Tibial nerve (tissue), 3 donors: ENCODE measurements around the gene USP50.

Experiments
- POLR2A ChIP-seq, 2 donors: fragments of 450-650 bp; IDR thresholded peaks; one replicate each; pipeline ENCODE4 v1.6.1; 2017; ENCODE audit warnings: antibody characterized with exemption in 2 of 2, mild to moderate bottlenecking in 2 of 2, moderate library complexity in 2 of 2
- TF ChIP-seq, protein P1 (sequence below), 5 experiments: fragments of 200-600 bp in 3 of 5; fragments of 450-650 bp in 2 of 5; sonication (generic) in 3 of 5; IDR thresholded peaks; one replicate each; pipeline ENCODE4 v1.5.1; 2016 to 2019; ENCODE audit warnings: antibody characterized with exemption in 5 of 5, mild to moderate bottlenecking in 3 of 5, moderate library complexity in 2 of 5

DNA sequence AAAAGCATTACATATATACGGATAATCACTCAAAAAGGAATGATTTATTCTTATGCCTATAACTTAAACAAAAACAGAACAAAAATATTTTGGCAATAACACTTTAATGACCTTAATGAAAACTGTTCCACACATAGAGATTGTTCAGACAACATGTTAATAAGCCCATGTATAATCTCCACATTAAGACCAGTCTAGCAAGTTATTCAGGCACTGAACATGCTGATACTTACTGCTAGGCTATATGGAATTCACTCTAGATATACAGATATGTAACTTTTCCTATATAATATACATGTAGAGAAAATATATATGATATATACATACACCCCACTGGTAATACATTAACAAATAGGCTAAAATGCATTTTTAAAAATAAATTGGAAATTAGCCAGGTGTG lies 43.8 kb upstream of the USP50 start:
- TF ChIP-seq, protein P1, sequence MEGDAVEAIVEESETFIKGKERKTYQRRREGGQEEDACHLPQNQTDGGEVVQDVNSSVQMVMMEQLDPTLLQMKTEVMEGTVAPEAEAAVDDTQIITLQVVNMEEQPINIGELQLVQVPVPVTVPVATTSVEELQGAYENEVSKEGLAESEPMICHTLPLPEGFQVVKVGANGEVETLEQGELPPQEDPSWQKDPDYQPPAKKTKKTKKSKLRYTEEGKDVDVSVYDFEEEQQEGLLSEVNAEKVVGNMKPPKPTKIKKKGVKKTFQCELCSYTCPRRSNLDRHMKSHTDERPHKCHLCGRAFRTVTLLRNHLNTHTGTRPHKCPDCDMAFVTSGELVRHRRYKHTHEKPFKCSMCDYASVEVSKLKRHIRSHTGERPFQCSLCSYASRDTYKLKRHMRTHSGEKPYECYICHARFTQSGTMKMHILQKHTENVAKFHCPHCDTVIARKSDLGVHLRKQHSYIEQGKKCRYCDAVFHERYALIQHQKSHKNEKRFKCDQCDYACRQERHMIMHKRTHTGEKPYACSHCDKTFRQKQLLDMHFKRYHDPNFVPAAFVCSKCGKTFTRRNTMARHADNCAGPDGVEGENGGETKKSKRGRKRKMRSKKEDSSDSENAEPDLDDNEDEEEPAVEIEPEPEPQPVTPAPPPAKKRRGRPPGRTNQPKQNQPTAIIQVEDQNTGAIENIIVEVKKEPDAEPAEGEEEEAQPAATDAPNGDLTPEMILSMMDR (IDR thresholded peaks at IDR 0.05), result no peak
- TF ChIP-seq POLR2A (IDR thresholded peaks at IDR 0.05), result no peak
